Measurements from ENCODE around the gene GJA3.

DNA sequence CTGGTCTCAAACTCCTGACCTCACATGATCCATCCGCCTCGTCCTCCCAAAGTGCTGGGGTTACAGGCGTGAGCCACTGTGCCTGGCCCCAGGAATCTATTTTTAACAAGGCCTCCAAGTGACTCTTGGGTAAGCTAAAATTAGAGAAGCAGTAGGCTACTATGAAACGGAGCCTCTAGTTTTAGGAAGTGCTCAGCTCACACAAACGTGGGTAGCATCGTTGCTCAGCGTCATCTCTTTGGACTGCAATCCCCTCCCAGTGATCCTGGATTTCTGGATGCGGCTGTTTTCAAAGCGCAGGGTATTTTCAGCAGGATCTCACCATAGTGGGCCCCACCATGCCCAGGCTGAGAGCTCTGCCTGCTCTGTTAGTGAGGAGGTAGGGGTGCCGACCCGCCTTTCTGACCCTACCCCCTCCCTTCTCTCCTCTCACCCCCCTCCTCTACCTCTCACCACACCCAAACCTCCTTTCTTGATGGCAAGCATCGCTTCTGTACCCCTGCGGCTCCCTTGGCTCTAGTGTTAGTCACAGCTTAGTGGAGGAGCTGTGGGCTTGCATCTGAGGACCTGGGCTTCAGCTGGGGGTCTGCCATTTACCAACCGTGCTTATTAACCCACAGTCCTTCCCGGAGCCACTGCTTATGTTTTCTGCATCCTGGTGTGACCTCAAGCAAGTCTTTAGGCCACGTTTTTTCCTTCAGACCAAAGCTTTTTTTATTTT lies 34.2 kb downstream of the GJA3 start:
- TF ChIP-seq, protein P1, sequence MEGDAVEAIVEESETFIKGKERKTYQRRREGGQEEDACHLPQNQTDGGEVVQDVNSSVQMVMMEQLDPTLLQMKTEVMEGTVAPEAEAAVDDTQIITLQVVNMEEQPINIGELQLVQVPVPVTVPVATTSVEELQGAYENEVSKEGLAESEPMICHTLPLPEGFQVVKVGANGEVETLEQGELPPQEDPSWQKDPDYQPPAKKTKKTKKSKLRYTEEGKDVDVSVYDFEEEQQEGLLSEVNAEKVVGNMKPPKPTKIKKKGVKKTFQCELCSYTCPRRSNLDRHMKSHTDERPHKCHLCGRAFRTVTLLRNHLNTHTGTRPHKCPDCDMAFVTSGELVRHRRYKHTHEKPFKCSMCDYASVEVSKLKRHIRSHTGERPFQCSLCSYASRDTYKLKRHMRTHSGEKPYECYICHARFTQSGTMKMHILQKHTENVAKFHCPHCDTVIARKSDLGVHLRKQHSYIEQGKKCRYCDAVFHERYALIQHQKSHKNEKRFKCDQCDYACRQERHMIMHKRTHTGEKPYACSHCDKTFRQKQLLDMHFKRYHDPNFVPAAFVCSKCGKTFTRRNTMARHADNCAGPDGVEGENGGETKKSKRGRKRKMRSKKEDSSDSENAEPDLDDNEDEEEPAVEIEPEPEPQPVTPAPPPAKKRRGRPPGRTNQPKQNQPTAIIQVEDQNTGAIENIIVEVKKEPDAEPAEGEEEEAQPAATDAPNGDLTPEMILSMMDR (IDR thresholded peaks at IDR 0.05; ENCODE audit: insufficient read depth, low read depth, low read length) = no peak
- no peak for TF ChIP-seq EZH2 (IDR thresholded peaks at IDR 0.05; ENCODE audit: insufficient read depth, low read length)

All from astrocyte (in vitro differentiated cells and primary cell).